Sigmoid colon (tissue), 4 donors: Measurements from ENCODE around the gene NPNT.

ENCODE experiments used
- POLR2A ChIP-seq, 2 donors: fragments of 450-650 bp; IDR thresholded peaks; one replicate each; pipeline ENCODE4 v1.6.1; 2016; ENCODE audit warnings: antibody characterized with exemption in 2 of 2, mild to moderate bottlenecking in 2 of 2, moderate library complexity in 2 of 2
- POLR2AphosphoS5 ChIP-seq, 4 donors: sonication (generic); formaldehyde crosslinking; IDR thresholded peaks; one replicate each; pipeline ENCODE4 v1.6.1; 2017; ENCODE audit warnings: antibody characterized with exemption in 4 of 4
- TF ChIP-seq, protein P1 (sequence below), 4 experiments: fragments of 450-650 bp in 3 of 4; fragments of 200-600 bp in 1 of 4; IDR thresholded peaks; one replicate each; pipeline ENCODE4 v1.5.1; 2016 to 2019; ENCODE audit warnings: antibody characterized with exemption in 4 of 4, mild to moderate bottlenecking in 3 of 4, moderate library complexity in 2 of 4

DNA sequence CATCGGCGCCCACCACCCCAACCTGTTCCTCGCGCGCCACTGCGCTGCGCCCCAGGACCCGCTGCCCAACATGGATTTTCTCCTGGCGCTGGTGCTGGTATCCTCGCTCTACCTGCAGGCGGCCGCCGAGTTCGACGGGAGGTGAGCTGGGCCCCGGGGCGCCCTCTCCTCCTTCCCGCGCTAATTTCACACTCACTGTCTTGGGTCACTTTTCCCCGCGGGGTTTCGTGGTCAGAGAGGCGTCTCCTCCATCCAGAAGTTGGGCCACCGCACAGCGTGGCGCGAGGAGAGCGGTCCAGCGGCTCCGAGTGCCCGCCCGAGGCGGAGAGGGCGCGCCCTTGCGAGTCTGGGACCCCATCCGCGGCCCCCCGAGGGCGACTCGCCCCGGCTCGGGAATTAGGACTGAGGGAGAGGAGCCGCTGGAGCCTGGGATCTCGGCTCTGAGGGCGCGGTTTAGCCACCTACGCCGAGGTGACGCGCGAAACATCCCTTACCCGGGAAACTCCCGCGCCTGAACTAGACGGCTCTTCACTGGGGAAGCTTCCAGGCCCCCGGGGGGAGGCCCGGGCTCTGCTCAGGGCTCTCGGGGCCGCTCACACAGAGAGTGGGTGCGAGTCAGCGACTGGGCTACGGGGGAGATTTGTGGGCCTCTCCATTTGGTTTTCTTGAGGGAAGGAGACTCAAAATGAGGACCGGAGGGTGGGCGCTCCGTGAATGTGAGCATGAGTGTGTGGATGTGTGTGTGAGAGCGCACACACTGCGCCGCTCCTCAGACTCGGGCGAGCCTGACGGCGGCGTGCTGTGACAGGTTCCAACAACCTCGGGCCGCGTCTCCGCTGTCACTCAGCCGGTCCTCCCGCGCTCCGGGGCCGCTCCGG, 551 bp downstream of the NPNT start:
- TF ChIP-seq POLR2A (IDR thresholded peaks at IDR 0.05) (no peak), POLR2AphosphoS5 (IDR thresholded peaks at IDR 0.05) (no peak)
- TF ChIP-seq, protein P1, sequence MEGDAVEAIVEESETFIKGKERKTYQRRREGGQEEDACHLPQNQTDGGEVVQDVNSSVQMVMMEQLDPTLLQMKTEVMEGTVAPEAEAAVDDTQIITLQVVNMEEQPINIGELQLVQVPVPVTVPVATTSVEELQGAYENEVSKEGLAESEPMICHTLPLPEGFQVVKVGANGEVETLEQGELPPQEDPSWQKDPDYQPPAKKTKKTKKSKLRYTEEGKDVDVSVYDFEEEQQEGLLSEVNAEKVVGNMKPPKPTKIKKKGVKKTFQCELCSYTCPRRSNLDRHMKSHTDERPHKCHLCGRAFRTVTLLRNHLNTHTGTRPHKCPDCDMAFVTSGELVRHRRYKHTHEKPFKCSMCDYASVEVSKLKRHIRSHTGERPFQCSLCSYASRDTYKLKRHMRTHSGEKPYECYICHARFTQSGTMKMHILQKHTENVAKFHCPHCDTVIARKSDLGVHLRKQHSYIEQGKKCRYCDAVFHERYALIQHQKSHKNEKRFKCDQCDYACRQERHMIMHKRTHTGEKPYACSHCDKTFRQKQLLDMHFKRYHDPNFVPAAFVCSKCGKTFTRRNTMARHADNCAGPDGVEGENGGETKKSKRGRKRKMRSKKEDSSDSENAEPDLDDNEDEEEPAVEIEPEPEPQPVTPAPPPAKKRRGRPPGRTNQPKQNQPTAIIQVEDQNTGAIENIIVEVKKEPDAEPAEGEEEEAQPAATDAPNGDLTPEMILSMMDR (IDR thresholded peaks at IDR 0.05) = no peak
